Right lung (tissue), 5 donors: ENCODE results near the gene ERCC6. TPM values are rescaled to one million over a fixed set of nuclear protein-coding genes. Genes with fewer than 3 reads are reported as not detected.

Source experiments
- DNase-seq, 2 donors: peaks; one replicate each; pipeline ENCODE4 v3.0.0-alpha.2; 2013
- polyA plus RNA-seq, 5 donors: library from polyadenylated mRNA; unstranded; fragments of 120-200 nt; gene quantifications; one replicate each; pipeline versions ENCODE4 v1.2.1 to v1.2.3, GENCODE V29; 2013; ENCODE audit warnings: inconsistent platforms in 1 of 5, low replicate concordance in 1 of 5; ENCODE audit not compliant: insufficient read length in 5 of 5, insufficient read depth in 1 of 5

ERCC6 gene
- polyA plus RNA-seq, 5 donors: 12.0 to 22.8 (median 20.7) TPM

DNA sequence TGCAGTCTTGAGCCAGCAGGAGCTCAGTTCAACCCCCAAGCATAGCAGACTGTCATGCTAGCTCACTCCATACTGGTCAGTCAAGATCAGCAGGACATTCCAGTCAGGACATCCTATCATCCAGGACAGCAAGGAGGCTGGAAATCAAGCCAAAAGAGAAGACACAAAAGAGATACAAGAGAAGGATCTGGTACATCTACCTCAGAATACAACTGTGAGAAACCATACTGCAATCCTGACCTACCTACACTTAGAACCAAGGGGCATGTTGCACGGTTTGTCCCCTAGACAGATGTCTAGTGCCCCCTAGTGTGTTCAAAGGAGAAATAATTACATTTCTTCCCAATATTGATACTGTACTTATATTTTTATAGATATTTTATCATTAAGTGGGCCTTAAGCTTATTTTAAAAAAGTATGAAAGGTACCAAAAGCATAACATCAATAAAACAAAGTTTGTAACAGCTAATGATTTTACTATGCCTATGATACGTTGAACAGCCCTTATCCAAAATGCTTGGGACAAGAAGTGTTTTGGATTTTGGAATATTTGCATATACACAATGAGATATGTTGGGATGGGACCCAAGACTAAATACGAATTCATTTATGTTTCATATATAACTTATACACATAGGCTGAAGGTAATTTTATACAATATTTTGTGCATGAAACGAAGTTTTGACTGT is 26.7 kb downstream of the ERCC6 start:
- peak in 1 of 2 donors; percentile 12 for DNase-seq

DNA sequence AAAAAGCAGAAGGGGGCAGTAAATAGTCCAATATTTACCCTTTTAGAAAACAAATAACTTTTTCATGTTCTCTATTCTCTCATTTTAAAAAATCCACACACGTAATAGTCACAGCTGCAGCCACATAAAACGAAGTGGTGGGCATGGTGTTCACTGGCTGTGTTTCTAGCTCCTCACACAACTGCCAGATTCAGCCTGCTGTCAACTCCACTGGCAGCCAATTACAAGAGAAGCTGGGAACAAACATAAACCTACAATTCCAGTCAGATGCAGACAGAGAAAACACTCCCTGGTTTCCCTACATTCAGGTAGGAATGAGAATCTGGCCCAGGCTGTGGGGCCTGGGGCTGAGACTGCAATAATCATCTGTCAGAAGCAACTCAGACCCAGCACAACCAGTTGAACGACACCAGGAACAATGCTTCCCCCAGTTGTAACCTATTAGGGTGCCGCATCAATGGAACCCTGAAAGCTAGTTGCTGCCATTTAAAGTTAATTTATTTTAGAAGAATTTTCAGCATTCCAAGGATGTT is 29.1 kb downstream of the ERCC6 start:
- no peak for DNase-seq

DNA sequence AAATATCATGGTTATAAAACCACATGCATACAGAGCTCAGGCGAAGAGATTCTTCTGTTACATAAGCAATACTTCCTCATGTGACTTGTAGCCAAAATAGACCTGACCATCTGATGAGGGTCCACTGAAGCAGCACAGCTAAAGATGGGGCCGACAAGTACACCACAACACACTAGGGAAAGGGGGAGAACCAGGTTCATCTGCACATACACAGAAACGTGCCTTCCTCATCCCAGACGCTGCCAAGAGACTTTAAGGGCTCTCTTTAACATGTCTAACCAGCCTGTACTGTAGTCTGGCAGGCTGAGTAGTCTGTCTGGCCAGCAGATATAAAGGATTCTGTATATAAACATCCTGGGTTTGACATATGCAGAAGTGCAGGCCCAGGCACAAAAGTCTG is 30.3 kb downstream of the ERCC6 start:
- no peak for DNase-seq

DNA sequence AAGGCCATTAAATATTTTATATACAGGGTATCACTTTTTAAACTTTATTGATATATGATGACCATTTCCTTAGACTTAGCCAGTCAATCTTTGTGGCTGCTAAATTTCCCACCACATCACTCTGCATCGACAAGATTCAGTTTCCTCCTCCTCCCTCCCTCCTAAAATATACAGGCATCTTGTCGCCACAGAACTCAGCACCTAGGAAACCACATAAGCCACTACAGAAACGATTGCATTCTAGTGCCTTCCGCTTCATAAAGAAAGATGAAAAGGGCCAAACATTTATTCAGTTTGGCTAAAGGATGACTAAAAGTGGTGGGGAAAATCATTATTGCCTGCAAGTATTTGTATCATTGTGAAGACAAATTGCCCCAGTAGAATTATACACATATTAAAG is 30.7 kb downstream of the ERCC6 start:
- DNase-seq: no peak

DNA sequence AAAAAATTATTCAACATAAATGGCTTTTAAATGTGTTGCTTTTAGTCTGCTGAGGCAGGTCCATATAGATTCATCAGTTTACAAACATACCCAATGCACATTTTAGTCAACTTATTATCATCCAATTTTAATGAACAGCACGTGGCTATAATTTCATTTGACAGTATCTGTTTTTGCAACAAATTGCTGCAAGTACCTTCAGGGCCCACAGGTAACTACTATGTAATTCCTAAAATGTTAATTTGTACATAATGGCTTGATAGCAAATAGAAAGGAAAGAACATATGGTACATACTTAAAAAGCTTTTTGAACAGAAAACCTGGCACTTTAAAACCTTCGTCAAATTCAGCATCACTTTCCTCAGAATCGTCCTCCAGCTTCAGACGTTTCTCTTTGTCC is 33.3 kb downstream of the ERCC6 start:
- DNase-seq: no peak

DNA sequence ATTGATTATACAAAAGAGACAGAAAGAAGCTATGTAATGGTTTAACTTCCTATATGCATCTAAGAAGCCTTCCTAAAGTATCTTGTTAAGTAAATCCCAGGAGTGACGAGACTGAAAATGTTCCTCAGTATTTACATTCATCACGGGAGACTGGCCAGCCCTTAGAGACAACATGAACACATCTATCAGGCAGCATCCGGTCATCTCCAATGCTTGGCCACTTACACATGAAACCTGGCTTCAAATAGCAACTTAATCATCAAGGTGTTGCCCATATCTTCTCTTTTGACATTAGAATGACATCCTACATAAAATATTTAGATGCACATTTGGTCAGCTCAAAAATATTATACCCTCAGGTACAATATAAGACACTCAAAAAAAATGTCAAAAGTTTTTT is 33.8 kb downstream of the ERCC6 start:
- no peak for DNase-seq

DNA sequence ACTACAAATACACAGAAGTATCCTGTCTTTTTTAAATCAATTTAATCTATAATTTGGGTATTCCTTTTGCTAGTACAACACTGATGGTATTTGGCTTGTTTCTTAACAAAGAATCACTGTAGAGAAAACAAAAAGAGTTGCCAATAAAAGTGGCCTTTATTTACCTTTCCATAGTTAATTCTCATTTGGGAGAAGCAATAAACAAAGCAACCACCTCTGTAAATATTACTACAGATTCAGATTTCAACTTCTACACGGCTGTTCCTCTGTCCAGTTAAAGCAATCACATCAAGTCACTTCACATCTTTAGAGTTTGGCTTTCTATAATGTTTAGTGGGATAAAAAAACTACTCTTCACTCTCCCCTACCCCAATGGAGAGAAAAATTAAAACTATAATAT is 34.4 kb downstream of the ERCC6 start:
- no peak for DNase-seq

DNA sequence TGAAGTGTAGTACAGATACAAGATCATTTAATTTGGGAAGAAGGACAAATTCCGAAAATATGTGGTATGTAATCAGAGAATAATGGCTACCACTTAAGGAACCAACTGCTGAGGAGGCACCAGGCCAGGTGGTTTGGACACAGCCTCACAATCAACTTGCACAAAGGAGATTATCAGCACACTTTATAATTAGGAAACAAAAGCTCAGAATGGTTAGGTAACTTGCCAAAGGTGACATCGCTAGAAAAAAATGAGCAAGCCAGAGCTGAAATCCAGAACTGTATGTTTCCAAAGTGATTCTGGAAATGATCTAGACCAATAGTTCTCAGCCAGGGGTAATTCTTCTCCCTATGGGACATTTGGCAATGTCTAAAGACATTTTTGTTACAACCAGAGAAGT is 36.6 kb downstream of the ERCC6 start:
- no peak for DNase-seq

DNA sequence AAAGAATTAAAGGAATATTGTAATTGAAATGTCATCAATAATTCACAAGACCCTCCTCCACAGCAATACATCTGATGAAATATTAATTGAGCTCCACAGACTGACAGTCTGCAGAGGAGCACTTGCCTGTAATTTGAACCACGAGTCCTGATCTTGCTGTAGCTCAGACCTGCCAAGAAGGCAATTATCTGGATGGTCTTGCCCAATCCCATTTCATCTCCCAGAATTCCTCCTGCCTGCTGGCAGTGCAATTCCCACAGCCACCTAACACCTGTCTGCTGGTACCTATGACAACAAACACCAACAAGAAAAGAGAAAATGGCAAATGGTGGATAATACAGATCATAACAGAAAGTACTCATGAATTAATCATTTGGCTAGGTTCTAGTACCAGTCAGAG is 38.5 kb downstream of the ERCC6 start:
- DNase-seq: no peak

DNA sequence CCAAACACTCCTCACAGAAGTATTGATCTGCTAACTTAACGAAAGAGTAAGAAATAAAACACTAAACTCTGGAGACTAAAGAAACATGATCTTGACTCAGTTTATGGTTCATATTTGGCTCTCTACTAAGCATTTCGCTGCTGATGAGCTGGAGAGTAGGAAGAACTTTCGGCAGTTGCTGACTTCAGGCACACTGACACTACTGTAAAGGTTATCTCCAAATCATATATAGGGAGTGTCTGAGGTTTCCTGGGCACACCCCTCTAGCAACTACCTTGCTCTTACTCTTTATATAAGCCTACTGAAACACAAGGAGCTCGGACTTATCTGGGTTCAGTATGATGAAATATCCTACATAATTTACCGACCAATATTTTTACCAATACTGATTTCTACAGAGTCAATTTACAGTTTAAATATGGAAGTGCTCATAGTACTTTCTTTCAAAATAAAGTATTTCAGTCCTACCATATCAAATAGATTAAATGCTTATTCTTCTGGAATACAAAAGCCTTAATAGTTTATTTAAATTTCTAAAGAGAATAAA is 39.5 kb downstream of the ERCC6 start:
- DNase-seq: no peak

DNA sequence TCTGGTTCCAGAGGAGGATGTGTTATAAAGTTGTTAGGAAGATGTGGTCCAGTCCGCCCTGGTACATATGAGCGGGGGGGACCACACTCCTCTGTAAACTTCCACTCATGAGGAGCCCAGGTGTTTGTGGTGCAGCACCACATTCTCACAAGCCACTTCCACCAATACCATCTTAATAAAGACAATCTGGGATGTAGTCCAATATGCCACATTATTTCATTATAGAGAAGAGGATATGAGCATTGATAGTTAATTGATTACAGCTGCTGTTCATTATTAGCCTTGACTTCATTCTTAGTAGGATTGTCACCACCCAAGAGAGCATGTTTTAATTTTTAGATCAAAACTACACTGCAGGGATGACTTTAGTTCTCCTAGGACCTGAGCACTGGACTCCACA is 40.5 kb downstream of the ERCC6 start:
- no peak for DNase-seq

DNA sequence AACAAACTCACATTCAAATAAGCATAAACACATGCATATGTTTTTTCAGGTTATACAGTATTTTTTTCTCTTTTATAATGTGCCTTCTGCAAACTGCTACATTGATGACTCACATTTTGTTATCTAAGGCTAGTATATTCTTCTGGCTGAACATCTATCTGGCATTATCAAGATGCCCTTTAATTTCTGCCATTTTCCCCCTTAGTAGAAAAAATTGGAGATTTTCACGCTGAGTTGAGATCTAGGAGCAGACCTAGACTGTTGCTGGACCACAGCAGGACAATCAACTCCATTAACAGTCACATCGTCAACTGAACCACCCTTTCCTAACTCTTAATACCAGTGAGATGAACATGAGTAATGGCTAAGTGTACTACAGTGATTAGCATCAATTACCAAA is 41.6 kb downstream of the ERCC6 start:
- DNase-seq: no peak

DNA sequence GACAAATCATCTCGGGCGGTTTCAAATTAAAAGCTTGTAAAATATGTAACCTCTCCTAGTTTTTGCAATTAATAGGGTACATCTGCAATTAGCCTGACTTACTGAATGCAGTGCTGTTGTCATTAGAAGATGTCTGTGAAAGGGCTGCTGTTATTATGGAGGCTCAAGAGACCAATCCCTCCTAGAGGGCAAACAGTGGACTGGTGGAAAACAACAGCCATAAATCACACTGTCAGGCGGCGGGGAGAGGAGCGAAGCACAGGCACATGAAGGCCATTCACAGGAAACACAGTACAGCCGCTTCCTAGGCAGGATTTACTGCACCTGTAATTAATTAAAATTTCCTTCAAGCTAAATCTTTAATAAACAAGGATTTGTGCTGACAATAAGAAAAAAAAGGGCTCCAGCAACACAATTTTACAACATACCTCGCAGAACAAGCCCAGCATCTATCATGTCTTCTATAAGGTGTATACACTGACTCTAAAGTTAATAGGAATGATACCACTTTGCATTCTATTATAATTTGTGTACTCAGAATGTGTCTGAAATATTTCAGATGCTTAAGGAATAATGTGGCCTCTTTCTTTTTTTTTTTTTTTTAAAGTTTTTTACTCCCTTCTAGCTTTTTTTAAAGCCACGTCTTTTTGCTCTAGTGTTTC is 50.7 kb downstream of the ERCC6 start:
- DNase-seq: no peak

DNA sequence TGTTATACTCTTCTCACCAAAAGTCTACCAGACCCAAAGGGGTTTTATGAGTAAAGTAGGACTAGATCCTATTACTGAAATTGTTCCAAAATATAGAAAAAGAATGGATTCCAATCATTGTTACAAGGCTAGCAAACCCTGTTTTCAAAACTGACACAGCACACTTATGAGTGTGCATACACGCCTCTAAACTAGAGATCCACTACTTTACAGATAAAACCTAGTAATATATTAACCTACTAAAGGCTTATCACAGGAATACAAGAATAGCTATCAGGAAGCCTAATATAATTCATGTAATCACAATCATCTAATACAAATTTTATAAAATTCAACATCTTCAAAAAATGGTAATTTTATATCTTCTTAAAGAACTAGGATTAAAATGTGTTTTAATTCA is 52.2 kb downstream of the ERCC6 start:
- no peak for DNase-seq

DNA sequence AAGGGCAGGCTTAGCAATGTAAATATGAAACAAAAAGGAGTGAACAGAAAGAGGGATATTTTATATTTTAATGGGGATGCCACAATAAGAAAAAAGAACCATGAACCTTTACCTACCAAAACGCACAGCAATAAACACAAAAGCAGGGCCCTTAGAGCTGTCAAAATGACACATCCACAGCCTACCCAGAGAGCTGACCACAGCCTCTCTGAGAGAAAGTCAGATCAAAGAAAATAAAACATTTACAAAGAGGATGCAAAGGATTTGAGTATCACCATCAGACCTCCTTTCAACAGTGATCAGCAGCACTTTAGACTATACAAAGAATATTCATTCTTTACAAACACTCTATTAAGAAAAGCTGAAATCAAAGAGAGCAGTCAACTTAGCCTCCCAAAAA is 52.9 kb downstream of the ERCC6 start:
- DNase-seq: no peak

DNA sequence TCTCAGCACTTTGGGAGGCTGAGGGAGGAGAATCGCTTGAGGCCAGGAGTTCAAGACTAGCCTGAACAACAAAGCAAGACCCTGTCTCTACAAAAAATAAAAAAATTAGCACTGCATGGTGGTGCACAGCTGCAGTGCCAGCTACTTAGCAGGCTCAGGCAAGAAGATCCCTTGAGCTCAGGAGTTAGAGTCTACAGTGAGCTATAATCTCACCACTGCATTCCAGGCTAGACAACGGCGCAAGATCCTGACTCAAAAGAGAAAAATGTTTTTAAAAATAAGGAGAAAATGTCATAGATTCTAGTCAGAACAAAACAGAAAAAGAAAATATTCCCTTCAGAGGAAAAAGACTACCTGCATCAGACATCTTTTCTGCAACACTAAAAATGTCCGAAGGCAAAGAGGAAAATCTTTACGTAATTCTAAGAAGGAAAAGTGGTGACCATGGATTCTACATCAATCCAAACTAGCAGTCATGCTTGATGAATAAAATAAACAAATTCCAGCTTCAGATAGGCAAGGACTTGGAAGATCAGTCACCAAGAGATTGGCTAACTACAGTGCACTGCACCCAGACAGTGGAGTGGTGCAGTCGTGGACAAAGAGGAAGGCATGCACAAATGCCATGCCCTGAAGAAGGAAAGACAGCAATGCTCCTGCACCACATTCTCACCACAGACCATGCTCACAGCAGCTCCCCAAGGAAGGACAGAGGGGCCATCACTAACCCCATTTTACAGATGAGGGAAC is 54.3 kb downstream of the ERCC6 start:
- no peak for DNase-seq

DNA sequence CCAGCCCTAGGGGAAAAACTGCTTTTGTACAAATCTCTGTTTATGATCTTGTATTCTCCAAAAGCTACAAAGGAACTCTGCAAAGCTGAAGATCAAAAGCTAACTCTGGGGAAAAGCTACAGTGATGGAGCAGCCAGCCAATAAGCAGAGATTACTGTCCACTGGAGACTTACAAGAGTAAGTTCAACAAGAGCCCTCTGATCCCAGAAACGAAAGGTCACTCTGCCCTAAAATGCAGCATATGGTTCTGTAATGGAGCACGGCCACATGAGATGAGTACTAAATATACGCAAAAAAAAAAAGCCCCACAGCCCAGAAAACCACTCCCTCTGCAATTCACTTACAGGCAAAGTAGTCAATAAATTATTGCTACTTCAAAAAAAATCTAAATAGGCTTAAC is 60.1 kb downstream of the ERCC6 start:
- no peak for DNase-seq

DNA sequence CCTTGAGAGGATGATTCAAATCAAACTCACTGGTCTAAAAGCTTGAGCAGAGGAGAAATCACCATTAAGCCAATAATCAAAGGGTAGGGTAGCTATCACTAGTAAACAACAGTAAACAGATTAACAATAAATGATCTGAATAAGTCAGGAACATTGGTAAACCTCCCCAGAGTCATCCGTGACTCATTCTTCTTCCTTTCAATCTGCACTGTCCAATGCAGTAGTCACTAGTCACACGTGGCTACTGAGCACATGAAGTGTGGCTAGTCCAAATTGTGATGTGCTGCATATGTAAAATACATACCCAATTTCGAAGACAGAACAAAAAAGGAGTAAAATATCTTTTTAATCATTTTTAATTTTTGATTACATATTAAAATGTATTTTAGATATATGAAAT is 64.0 kb downstream of the ERCC6 start:
- DNase-seq: no peak

DNA sequence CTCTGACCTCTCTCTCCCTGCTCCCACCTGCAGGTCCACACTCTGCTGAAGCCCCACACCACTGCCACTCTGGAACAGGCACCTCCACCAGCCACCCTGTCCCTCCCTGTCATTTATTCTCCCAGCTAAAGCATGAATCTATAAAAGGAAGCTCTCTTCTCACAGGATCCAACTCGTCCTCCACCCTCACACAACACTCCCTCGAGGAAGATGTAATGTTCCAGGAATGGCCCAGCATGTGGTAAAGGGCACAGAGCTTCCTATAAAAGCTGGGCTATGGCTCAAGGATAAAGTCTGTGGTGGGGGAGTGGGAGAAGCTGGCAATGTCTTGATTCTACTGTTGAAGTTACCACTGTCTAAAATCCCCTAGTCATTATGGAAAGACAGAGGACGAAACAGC is 67.4 kb downstream of the ERCC6 start:
- DNase-seq: no peak

DNA sequence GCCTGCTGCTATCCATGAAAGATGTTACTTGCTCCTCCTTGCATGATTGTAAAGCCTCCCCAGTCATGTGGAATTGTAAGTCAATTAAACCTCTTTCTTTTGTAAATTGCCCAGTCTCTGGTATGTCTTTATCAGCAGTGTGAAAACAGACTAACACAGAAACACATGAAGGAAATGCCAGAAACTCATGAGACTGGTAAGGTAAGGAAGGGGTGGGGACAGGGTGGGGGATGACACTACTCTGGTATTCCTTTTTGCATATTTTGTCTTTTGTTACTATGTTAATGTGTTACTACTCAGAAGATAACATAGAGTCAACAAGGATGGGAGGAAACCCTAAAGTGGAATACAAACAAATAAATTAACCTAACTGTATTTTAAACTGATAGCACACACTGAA is 73.2 kb downstream of the ERCC6 start:
- no peak for DNase-seq
